ENCODE measurements around the gene STPG3. TPM values are rescaled to one million over a fixed set of nuclear protein-coding genes. Genes with fewer than 3 reads are reported as not detected.
A peak's percentile ranks its signal among the peaks of the same experiment; 100 is the strongest.

The STPG3 gene
- total RNA-seq, 4 donors from 2014 or later: not detected

DNA sequence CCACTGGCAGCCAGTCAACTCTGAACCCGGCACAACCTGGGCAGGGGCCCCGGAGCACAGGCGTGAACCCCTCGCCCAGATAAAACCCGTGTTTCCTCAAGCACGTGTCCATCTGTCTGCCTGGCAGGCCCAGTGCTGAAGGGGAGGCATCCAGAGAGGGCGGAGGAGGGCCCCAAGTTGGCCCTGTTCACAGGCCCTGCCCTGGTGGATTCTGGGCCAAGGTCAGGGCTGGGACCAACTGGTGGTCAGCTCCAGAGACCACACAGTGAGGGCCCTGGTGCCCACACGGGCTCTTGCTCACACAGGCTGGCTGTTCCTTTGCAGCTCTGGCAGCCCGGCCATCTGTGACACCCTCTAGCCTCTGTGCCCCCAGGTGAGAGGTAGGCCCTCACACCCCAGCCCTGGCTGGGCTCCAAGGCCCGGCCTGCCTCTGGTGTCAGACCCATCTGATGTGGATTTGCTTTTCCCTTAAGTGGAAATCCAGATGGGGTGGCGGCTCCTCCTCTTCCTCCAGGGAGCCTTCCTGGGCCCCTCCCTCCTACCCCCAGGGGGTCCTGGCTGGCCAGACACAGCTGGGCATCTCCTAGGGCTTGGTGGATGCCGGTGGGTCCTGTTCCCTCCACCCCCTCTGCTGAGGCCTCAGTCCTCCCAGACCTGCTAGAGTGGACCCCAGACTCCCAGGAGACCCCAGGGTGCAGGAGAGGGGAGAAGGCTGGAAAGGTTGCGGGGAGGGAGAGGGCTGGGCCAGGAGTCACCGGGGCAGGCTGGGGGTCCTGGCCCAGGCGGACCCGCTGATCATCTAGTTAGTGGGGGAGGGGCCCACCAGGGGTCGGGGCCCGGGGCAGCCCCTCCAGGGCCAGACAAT lies 525 bp upstream of the STPG3 start:
- H3K4me1 ChIP-seq: peaks cover 0 to 8% of the 10 kb centered on the region in 2 donors
- H3K4me3 ChIP-seq: no peak overlapping the region
- no peaks in the 10 kb centered on the region for H3K27me3 ChIP-seq
- no peaks in the 10 kb centered on the region for H3K36me3 ChIP-seq
- no peak for TF ChIP-seq POLR2A (IDR thresholded peaks at IDR 0.05)
- TF ChIP-seq, protein P1, sequence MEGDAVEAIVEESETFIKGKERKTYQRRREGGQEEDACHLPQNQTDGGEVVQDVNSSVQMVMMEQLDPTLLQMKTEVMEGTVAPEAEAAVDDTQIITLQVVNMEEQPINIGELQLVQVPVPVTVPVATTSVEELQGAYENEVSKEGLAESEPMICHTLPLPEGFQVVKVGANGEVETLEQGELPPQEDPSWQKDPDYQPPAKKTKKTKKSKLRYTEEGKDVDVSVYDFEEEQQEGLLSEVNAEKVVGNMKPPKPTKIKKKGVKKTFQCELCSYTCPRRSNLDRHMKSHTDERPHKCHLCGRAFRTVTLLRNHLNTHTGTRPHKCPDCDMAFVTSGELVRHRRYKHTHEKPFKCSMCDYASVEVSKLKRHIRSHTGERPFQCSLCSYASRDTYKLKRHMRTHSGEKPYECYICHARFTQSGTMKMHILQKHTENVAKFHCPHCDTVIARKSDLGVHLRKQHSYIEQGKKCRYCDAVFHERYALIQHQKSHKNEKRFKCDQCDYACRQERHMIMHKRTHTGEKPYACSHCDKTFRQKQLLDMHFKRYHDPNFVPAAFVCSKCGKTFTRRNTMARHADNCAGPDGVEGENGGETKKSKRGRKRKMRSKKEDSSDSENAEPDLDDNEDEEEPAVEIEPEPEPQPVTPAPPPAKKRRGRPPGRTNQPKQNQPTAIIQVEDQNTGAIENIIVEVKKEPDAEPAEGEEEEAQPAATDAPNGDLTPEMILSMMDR (IDR thresholded peaks at IDR 0.05): no peak
- no peak overlapping the region for H3K27ac ChIP-seq
- no peak for DNase-seq
- intact Hi-C loops (cut with DNase I; ENCODE audit: low total_unique reads): no loop called here
- no peaks in the 10 kb centered on the region for H3K9me3 ChIP-seq

DNA sequence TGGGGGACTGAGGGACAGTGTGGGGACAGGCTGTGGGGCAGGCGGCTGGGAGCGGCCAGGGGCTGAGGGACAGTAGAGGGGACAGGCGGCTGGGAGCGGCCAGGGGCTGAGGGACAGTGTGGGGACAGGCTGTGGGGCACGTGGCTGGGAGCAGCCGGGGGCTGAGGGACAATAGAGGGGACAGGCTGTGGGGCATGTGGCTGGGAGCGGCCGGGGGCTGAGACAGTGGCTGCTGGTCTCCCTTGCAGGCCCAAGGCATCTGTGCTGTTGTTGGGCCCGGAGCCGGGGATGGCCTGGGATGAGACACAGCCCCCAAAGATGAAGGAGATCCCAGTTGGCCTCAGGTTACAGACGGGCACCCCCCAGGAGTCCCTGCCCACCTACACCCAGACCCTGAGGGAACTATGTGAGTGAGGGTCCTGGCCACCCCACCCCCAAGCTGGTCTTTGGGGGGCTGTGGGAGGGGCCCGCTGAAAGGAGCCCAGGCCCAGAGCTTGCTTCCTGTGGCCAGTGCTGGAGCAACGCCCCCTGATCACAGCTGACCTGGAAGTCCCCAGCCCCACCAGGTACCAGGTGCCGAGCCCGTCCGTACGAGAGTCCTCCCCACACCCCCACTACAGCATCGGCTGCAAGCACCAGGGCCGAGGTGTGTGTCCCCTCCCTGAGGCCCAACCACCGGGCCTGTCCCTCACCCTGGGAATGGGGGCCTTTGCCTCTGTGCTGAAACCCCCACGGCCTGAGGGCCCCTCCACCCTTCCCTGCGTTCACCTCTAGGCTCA lies 593 bp downstream of the STPG3 start:
- Histone ChIP-seq H3K9me3 (no peaks in the 10 kb centered on the region), H3K4me3 (no peak overlapping the region), H3K4me1 (peaks cover 0 to 17% of the 10 kb centered on the region in 2 donors), H3K36me3 (no peaks in the 10 kb centered on the region), H3K27ac (no peak overlapping the region), H3K27me3 (no peaks in the 10 kb centered on the region)
- no peak for DNase-seq
- intact Hi-C loops (cut with DNase I; ENCODE audit: low total_unique reads): no loop called here
- TF ChIP-seq POLR2A (IDR thresholded peaks at IDR 0.05): no peak

- no peak overlapping the region for H3K4me3 ChIP-seq
- TF ChIP-seq, protein P1 (IDR thresholded peaks at IDR 0.05): no peak
- TF ChIP-seq POLR2A (IDR thresholded peaks at IDR 0.05): no peak
- peaks cover 0 to 17% of the 10 kb centered on the region in 2 donors for H3K4me1 ChIP-seq
- intact Hi-C loops (cut with DNase I; ENCODE audit: low total_unique reads): no loop called here
- no peaks in the 10 kb centered on the region for H3K27me3 ChIP-seq
- DNase-seq: no peak
- H3K9me3 ChIP-seq: no peaks in the 10 kb centered on the region
- no peaks in the 10 kb centered on the region for H3K36me3 ChIP-seq
- no peak overlapping the region for H3K27ac ChIP-seq
Observed at GRCh38 chr9:137252555-137253506, 1.7 kb downstream of the STPG3 start.

- peak overlapping the region; percentile 81 to 97 for H3K4me3 ChIP-seq
- H3K9me3 ChIP-seq: no peaks in the 10 kb centered on the region
- H3K27ac ChIP-seq: peak overlapping the region in 1 of 2 donors; percentile 71
- no peaks in the 10 kb centered on the region for H3K27me3 ChIP-seq
- intact Hi-C loops (cut with DNase I; ENCODE audit: low total_unique reads): no loop called here
- H3K36me3 ChIP-seq: no peaks in the 10 kb centered on the region
- TF ChIP-seq, protein P1 (IDR thresholded peaks at IDR 0.05): no peak
- no peak for TF ChIP-seq POLR2A (IDR thresholded peaks at IDR 0.05)
- DNase-seq: no peak
- H3K4me1 ChIP-seq: peaks cover 0 to 17% of the 10 kb centered on the region in 2 donors
Observed at GRCh38 chr9:137253717-137254623, 2.9 kb downstream of the STPG3 start.
